Panc1 (cell line): ENCODE results near the gene CNTN5. TPM values are rescaled to one million over a fixed set of nuclear protein-coding genes. Genes with fewer than 3 reads are reported as not detected.

Experiments used
- ATAC-seq: fragments of 200-7000 bp; cut with Tn5 transposase; 2 replicates; pipeline ENCODE4 v1.9.1; 2020; ENCODE audit warnings: mild to moderate bottlenecking, moderate library complexity
- BruUV-seq: library from RNA; stranded (reverse); fragments of 400-500 nt; replicated peaks from 2 replicates; lab custom pipeline; 2021; lab: Mats Ljungman, UMichigan
- CTCF ChIA-PET: fragments of 300-600 bp; sonication (Branson Sonifier 250); formaldehyde crosslinking; loops from one replicate; lab custom pipeline; 2022; ENCODE audit warnings: antibody characterized with exemption; lab: Charles Lee
- POLR2A ChIA-PET: fragments of 300-600 bp; sonication (Branson Sonifier 250); formaldehyde crosslinking; loops from one replicate; lab custom pipeline; 2022; ENCODE audit warnings: antibody characterized with exemption; lab: Charles Lee
- DNase-seq: peaks from one replicate; pipeline ENCODE4 v3.0.0-alpha.2; 2010; ENCODE audit warnings: low read depth, low spot score
- H3K27ac ChIP-seq: 2 replicates; pipeline ENCODE4 v1.5.1; 2011; ENCODE audit warnings: mild to moderate bottlenecking, low read length, inconsistent platforms
- H3K27me3 ChIP-seq: fragments of 200-500 bp; sonication (Bioruptor generic); 2 replicates; pipeline ENCODE4 v1.6.0; 2014; ENCODE audit warnings: low read length, inconsistent platforms; ENCODE audit not compliant: control insufficient read depth, insufficient read depth
- H3K36me3 ChIP-seq: fragments of 200-500 bp; sonication (Bioruptor generic); 2 replicates; pipeline ENCODE4 v1.5.1; 2014; ENCODE audit warnings: inconsistent platforms, mild to moderate bottlenecking, low read length, moderate library complexity; ENCODE audit not compliant: control insufficient read depth, insufficient read depth
- H3K4me1 ChIP-seq: 2 replicates; pipeline ENCODE4 v1.5.1; 2011; ENCODE audit warnings: inconsistent platforms, mild to moderate bottlenecking, low read length, moderate library complexity; ENCODE audit not compliant: control insufficient read depth, insufficient read depth
- H3K4me3 ChIP-seq, 2 experiments: 2 replicates each; pipeline ENCODE4 v1.5.1; 2011 to 2012; ENCODE audit warnings: low read depth in 2 of 2, low read length in 2 of 2, mild to moderate bottlenecking in 2 of 2, inconsistent platforms in 1 of 2, moderate library complexity in 1 of 2
- H3K9me3 ChIP-seq: fragments of 200-500 bp; sonication (Bioruptor generic); 2 replicates; pipeline ENCODE4 v1.5.1; 2014; ENCODE audit warnings: low read depth, mild to moderate bottlenecking, inconsistent platforms, low read length, moderate library complexity; ENCODE audit not compliant: control insufficient read depth, insufficient read depth
- CTCF ChIP-seq: fragments of 450-650 bp; IDR thresholded peaks from 2 replicates; pipeline ENCODE4 v1.5.1; 2017; ENCODE audit warnings: mild to moderate bottlenecking
- POLR2AphosphoS5 ChIP-seq: IDR thresholded peaks from 2 replicates; pipeline ENCODE4 v1.6.1; 2012; ENCODE audit warnings: mild to moderate bottlenecking, low read depth, low read length, moderate library complexity
- REST ChIP-seq, 2 experiments: IDR thresholded peaks; 2 replicates each; pipeline ENCODE4 v1.6.1; 2011 to 2012; ENCODE audit warnings: low read depth in 2 of 2, control low read depth in 1 of 2, low read length in 1 of 2, mild to moderate bottlenecking in 1 of 2, moderate library complexity in 1 of 2; ENCODE audit not compliant: insufficient read depth in 1 of 2
- SIN3A ChIP-seq: IDR thresholded peaks from 2 replicates; pipeline ENCODE4 v1.6.1; 2012; ENCODE audit warnings: low read depth, mild to moderate bottlenecking, low read length, moderate library complexity, borderline replicate concordance; ENCODE audit not compliant: insufficient read depth
- TCF7L2 ChIP-seq: IDR thresholded peaks from 2 replicates; pipeline ENCODE4 v1.6.1; 2011; ENCODE audit warnings: mild to moderate bottlenecking, low read depth, low read length, inconsistent platforms
- in situ Hi-C: cut with HindIII; loops from 2 replicates; pipeline ENCODE4 v1.10.0; 2016; ENCODE audit warnings: low sequenced_read_pairs, low pct_unique_long_range_greater_than_20kb
- intact Hi-C: fragments of 100-400 bp; cut with micrococcal nuclease; formaldehyde crosslinking; loops from one replicate; pipeline ENCODE4 v1.10.0; 2022; ENCODE audit not compliant: unreplicated experiment
- total RNA-seq: library from RNA; stranded (reverse); gene quantifications from one replicate; pipeline ENCODE4 v1.2.1, GENCODE V29; 2021; ENCODE audit not compliant: unreplicated experiment

The CNTN5 gene
- total RNA-seq, 1 experiment from 2014 or later, result not detected

GRCh38 chr11:99585606-99586005, 564.9 kb downstream of the CNTN5 start:
- Histone ChIP-seq H3K27ac (no peak overlapping the region), H3K36me3 (no peaks in the 10 kb centered on the region), H3K4me1 (no peaks in the 10 kb centered on the region), H3K4me3 (no peak overlapping the region), H3K27me3 (no peaks in the 10 kb centered on the region), H3K9me3 (no peaks in the 10 kb centered on the region)
- in situ Hi-C loops (no loop called here), intact Hi-C loops (no loop called here)
- ChIA-PET POLR2A (no interaction called here), CTCF (no interaction called here)
- BruUV-seq, result no TSS peak
- no peak for ATAC-seq
- DNase-seq, result no peak
- TF ChIP-seq SIN3A (no peak), CTCF (no peak), REST (IDR thresholded peaks at IDR 0.05; ENCODE audit: insufficient read depth in 1 of 2, low read depth in 2 of 2, low read length in 1 of 2) (no peak), POLR2AphosphoS5 (no peak), TCF7L2 (no peak)

GRCh38 chr11:99589771-99590170, 569.0 kb downstream of the CNTN5 start:
- H3K4me1 ChIP-seq, result no peaks in the 10 kb centered on the region
- TF ChIP-seq POLR2AphosphoS5 (no peak), CTCF (no peak), SIN3A (no peak), TCF7L2 (no peak), REST (IDR thresholded peaks at IDR 0.05; ENCODE audit: insufficient read depth in 1 of 2, low read depth in 2 of 2, low read length in 1 of 2) (no peak)
- no peak overlapping the region for H3K4me3 ChIP-seq
- no TSS peak for BruUV-seq
- no peak for ATAC-seq
- DNase-seq, result no peak
- H3K9me3 ChIP-seq, result no peaks in the 10 kb centered on the region
- no peak overlapping the region for H3K27ac ChIP-seq
- H3K36me3 ChIP-seq, result no peaks in the 10 kb centered on the region
- in situ Hi-C loops (no loop called here), intact Hi-C loops (no loop called here)
- POLR2A ChIA-PET, result no interaction called here
- CTCF ChIA-PET, result no interaction called here
- no peaks in the 10 kb centered on the region for H3K27me3 ChIP-seq
